ENCODE measurements around the gene RNF144B.

The RNF144B gene

GRCh38 chr6:18491308-18492045 is 104.3 kb downstream of the RNF144B start:
- DNase-seq, result peak; percentile 4

GRCh38 chr6:18492972-18493371 is 105.8 kb downstream of the RNF144B start:
- no peak for DNase-seq

DNA sequence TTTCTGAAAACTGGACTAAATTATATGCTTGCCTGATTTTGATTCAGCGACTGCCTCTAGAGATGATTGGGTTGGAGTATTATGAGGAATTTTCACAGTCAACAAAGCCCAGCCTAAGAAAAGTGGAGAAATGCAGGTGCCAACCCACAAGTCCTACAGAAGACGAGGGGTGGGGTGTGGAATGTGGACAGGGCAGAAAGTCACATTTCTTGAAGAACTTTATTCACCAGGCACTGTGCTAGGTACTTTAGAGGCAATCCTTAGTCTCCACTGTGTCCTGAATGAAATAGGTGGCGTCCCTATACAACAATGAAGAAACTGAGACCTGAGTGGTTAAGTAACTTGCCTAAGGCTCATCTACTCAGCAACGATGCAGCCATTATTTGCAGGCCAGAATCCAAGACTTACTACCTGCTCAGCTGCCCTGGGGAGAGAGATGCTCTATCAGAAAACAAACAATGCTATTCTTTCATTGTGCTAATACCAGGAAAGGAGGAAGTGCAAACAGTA is 106.3 kb downstream of the RNF144B start:
- no peak for DNase-seq

DNA sequence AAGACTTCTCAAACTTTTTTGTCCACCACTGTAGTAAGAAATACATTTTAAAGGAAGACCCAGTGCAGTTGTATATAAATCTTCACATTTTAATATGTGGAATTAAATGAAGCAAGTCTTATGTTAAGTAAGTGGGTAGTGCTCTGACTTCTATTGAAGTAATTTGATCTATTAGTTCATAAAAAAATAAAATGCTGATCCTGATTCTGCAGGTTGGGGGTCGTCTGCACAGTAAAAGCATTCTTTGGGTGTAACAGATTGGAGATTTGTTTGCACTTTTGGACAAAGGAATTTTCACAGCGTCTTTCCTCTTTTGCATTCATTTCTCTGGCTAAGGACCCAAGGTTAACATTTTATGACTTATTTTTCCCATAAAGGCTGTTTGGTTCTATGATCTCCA is 106.8 kb downstream of the RNF144B start:
- no peak for DNase-seq

- DNase-seq, result no peak
These were observed 108.1 kb downstream of the RNF144B start for GRCh38 chr6:18495236-18495635.

DNA sequence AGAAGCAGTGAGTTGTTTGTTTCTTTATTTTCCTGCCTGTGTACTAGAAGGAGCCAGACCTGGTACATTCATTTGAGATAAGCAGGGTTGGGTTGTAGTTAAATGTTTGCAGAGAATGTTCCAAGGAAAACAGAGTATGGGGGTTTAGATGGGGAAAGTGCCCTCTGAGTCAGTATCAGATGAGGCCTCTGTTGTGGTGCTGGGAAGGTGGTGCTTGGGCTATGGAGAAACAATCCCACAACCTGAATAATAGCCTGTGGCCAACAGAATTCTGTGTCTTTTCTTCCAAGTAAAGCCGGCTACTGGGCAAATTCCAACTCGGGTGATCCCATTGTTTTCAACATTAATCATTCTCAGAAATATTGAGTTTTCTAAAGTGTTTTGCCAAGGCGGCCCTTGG is 109.3 kb downstream of the RNF144B start:
- no peak for DNase-seq

- no peak for DNase-seq
These were observed 109.9 kb downstream of the RNF144B start for GRCh38 chr6:18497006-18497405.

DNA sequence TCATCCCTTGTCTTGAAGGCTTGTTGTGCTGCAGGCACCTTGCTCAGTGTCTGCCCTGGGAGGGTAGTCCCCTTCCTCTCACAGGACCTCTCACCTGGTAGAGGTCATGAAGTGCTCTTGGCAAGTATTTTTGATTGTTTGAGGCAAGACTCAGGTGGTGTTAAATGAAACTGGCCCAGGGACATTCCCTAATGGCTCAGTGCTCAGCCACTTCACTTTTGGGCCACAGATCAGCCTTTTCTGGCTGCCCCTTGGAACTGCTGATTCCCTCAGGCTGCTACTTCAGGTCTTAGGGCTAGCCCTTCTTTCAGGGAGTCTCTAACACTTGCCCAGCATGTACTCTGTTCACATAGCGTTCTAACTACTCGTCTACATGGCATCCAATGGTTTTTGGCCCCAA is 111.3 kb downstream of the RNF144B start:
- no peak for DNase-seq

- no peak for DNase-seq
These were observed 113.9 kb downstream of the RNF144B start for GRCh38 chr6:18500921-18501662.

- DNase-seq, result no peak
These were observed 114.5 kb downstream of the RNF144B start for GRCh38 chr6:18501663-18502013.

DNA sequence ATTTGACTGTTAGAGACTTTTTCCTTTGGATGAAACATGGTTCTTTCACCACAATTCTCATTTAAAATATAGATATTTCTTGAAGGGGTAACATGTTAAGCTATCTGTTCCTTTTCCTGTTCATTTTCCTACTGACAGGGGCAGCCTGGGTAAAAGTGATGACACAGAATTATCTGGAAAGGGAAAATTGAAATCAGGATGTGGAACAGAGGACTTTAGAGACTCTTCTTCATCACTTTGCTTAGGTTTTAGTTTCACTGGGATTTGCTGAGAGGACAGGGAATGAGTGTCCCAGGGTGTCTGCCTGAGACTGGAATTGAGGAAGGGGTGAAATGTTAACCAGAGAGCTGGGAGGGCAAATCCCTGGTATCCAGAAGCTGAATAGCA is 116.0 kb downstream of the RNF144B start:
- no peak for DNase-seq

DNA sequence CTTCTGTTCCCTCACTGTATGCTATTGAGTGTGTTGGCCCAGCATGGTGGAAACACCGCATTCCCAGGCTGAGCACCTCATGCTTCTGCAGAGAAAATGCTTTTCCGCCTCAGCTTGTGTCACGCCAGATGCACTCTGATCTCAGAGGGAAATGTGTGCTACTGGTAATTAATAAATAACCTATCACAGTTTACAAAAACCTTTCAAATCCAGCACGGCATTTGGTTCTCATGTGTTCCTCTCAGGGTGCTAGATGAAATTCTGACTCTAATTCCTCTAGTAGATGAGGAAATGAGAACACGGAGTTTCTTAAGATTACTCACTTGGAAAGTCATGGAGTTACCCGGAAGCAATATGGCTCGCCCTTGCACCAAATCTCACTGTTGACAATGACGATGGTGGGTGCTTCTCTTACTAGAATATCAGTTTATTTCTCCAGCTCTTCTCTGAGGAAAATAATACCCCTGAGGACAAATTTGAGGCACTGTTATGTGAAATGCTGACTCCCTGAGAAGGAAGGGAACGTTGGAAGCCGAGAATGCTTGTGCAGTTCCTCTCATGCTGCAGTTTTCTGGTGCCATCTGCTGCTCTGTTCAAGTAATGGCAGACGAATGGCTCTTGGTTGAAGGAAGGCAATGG is 116.6 kb downstream of the RNF144B start:
- DNase-seq, result peak; percentile 37

- no peak for DNase-seq
These were observed 117.1 kb downstream of the RNF144B start for GRCh38 chr6:18504232-18504596.

DNA sequence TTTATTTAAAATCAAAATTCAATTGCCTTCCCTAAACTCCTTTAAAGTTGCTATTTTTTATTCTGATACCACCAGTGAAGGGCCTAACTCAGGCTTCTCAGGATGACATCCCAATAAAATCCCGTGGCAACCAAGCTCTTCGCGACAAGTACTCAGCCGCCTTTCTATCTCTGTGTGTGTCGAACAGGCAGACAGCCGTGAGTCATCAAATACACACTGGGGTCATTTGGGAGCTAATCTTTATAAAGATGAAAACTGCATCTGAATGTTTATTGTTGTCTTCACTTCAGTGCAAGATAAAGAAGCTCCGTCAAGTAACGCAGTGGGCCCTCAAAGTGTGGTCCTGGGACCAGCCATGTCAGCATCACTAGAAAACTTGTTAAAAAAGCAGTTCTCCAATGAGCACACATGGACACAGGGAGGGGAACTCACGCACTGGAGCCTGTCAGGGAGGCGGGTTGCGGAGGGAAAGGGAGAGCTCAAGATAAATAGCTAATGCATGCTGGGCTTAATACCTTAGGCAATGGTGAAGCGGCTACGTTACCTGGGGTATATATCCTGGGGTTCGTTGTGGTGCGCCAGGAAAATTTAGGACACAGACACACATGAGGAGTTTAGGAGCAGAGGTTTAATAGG is 119.3 kb downstream of the RNF144B start:
- DNase-seq, result no peak

DNA sequence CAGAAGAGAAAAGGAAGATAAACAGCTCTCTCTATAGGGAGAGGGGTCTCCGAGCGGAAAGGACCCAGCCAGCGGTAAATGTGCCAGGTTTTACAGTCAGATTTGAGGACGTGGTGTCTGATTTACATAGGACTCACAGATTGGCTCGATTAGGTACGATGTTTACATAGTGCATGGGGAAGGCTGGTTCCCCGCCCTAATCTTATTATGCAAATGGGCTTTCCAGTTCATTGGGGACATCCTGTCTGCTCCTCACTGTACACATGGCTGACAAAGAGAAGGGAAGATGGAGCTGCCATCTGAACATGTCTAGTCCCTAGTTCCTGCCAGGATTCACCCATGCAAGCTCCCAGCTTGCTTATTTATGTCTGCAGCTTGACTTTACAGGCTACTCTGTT is 119.9 kb downstream of the RNF144B start:
- no peak for DNase-seq

- no peak for DNase-seq
These were observed 120.4 kb downstream of the RNF144B start for GRCh38 chr6:18507561-18507960.

GRCh38 chr6:18509871-18510643 is 122.9 kb downstream of the RNF144B start:
- no peak for DNase-seq

DNA sequence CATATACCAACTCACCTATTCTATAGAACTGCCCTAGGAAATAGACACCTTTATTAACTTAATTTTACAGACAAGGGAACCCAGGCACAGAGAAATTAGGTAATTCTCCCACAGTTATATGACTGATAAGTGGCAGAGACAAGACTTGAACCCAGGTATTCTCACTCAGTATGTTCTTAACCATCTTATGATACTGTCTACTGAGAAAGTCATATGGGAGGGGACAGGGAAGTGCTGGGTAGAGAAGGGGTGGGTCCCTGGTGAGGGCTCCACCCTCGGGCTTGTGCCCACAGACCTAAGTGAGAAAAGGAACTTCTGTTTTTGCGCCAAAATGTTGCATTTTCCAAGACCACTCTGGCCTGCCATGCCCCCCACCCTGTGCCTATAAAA is 123.5 kb downstream of the RNF144B start:
- no peak for DNase-seq

- no peak for DNase-seq
These were observed 124.1 kb downstream of the RNF144B start for GRCh38 chr6:18511211-18511610.

- DNase-seq, result no peak
These were observed 126.2 kb downstream of the RNF144B start for GRCh38 chr6:18513253-18513798.

GRCh38 chr6:18514180-18514579 is 127.0 kb downstream of the RNF144B start:
- DNase-seq, result no peak

DNA sequence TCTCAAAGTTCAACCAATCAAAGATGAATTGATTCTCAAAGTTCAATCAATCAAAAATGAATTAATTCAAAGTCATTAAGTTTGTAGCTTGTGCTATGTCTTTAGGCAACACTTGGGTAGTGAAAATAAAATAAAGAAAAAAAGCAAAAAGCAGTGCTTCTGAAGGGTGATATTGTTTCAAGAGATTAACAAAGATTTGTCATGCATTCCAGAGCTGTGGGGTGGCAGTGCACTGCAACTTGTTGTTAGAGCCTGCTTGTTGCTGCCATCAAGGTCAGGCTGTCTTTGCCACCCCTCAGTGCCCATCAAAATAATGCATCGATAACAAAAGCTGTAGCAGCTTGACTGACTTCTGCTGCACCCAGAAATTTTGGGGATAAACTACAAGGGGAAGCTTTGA is 128.6 kb downstream of the RNF144B start:
- DNase-seq, result no peak
